AG04450 (cell line): ENCODE results near the gene TADA2A. TPM values are rescaled to one million over a fixed set of nuclear protein-coding genes. Genes with fewer than 3 reads are reported as not detected.
"Not testable (repeated sequence)": the region's sequence is repeated elsewhere in the genome, so short reads cannot be mapped to it uniquely, and the experiment has no call there.

Source experiments
- CTCF ChIA-PET: fragments of 300-600, 350-600 bp; formaldehyde crosslinking; extraction: SDS; loops from one replicate; lab custom pipeline; 2022; ENCODE audit warnings: antibody characterized with exemption, inconsistent platforms; lab: Charles Lee
- POLR2A ChIA-PET: fragments of 350-600 bp; formaldehyde crosslinking; extraction: SDS; loops from one replicate; lab custom pipeline; 2021; ENCODE audit warnings: antibody characterized with exemption, inconsistent platforms; lab: Yijun Ruan, JAX
- DNase-seq: peaks from one replicate; pipeline ENCODE4 v3.0.0-alpha.2; 2011; ENCODE audit warnings: low read depth, low spot score
- H3K27ac ChIP-seq: one replicate; pipeline ENCODE4 v1.5.1; 2012; ENCODE audit warnings: low read depth, low read length, control low read depth
- H3K27me3 ChIP-seq: one replicate; pipeline ENCODE4 v1.6.0; 2012; ENCODE audit warnings: low read length; ENCODE audit not compliant: control insufficient read depth, insufficient read depth
- H3K4me3 ChIP-seq: 2 replicates; pipeline ENCODE4 v1.5.1; 2011; ENCODE audit warnings: mild to moderate bottlenecking, low read depth, low read length, control low read depth
- H3K9me3 ChIP-seq: 2 replicates; pipeline ENCODE4 v1.5.1; 2012; ENCODE audit warnings: low read length; ENCODE audit not compliant: control insufficient read depth, insufficient read depth
- polyA plus RNA-seq: library from polyadenylated mRNA; depleted of rRNA; stranded (reverse); fragments of >200 nt; gene quantifications from 2 replicates; pipeline ENCODE4 v1.2.3, GENCODE V29; 2011
- TF ChIP-seq, protein P1 (sequence below): IDR thresholded peaks from 2 replicates; pipeline ENCODE4 v1.5.1; 2011; ENCODE audit warnings: low read depth, low read length, control low read depth, inconsistent platforms

TADA2A gene
- polyA plus RNA-seq, 1 experiment: 21.4 TPM

DNA sequence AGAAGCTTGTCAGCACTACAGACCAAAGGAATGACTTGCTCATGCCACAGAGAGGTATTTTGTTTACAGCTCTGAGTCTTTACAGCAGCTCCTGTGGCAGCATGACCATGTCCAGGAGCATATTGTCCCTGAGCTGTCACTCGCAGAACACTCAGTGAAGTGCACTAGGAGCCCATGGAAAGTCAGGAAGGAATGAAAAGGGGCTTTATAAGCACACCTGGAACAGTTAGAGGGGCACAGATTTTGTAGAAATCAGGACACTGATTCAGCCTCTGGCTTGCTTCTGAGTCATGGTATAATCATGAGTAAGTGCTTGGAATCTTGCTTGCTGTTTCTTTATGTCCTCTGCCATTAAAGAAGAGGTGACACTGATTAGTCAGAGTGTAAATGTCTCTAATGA is 41.0 kb downstream of the TADA2A start:
- ChIA-PET CTCF (interaction anchor here (0.5 to 1.4 kb wide), 3 partner anchors 10 to 74 kb away, joined by 3 to 6 read pairs (median 4); no protein-coding TSS in a partner anchor), POLR2A (interaction anchor here (0.6 kb wide), 1 partner anchor 44 kb away, joined by 3 read pairs; no protein-coding TSS in a partner anchor)
- Histone ChIP-seq H3K9me3 (no peaks in the 10 kb centered on the region), H3K27ac (peak overlapping the region; percentile 53), H3K4me3 (no peak overlapping the region), H3K27me3 (no peaks in the 10 kb centered on the region)
- TF ChIP-seq, protein P1, sequence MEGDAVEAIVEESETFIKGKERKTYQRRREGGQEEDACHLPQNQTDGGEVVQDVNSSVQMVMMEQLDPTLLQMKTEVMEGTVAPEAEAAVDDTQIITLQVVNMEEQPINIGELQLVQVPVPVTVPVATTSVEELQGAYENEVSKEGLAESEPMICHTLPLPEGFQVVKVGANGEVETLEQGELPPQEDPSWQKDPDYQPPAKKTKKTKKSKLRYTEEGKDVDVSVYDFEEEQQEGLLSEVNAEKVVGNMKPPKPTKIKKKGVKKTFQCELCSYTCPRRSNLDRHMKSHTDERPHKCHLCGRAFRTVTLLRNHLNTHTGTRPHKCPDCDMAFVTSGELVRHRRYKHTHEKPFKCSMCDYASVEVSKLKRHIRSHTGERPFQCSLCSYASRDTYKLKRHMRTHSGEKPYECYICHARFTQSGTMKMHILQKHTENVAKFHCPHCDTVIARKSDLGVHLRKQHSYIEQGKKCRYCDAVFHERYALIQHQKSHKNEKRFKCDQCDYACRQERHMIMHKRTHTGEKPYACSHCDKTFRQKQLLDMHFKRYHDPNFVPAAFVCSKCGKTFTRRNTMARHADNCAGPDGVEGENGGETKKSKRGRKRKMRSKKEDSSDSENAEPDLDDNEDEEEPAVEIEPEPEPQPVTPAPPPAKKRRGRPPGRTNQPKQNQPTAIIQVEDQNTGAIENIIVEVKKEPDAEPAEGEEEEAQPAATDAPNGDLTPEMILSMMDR: no peak
- DNase-seq: no peak

DNA sequence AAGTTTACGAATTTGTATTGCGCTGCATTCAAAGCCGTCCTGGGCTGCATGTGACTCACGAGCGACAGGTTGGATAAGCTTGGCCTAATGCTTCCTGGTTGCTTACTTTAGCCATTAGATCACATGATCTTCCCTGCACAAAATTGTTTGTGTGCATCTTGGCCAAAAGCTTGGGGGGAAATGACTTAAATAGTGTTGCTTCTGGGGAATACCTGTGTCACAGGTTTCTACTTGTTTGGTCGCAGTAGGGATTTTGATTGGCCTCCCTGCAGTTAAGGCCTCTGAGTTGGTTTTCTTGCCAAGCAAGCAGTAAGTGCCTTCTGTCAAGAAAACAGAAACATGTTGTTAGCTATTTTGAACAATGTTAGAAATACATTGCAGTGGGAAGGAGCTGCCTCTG is 43.4 kb downstream of the TADA2A start:
- no peak overlapping the region for H3K4me3 ChIP-seq
- TF ChIP-seq, protein P1: no peak
- ChIA-PET CTCF (interaction anchor here (2.6 kb wide), 1 partner anchor 12 kb away, joined by 12 read pairs; no protein-coding TSS in a partner anchor), POLR2A (no interaction called here)
- H3K27ac ChIP-seq: no peak overlapping the region
- H3K27me3 ChIP-seq: no peaks in the 10 kb centered on the region
- no peaks in the 10 kb centered on the region for H3K9me3 ChIP-seq
- no peak for DNase-seq

DNA sequence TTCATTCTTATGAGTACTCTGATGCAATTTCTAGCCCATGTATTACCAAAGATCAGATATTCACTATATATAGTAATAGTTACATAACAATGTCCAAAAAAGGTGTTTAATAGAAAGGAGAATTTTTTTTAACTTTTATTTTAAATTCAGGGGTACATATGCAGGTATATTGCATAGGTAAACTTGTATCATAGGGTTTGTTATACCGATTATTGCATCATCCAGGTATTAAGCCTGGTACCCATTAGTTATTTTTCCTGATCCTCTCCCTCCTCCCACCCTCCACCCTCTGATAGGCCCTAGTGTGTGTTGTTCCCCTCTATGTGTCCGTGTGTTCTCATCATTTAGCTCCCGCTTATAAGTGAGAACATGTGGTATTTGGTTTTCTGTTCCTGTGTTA is 51.1 kb downstream of the TADA2A start:
- H3K4me3 ChIP-seq, POLR2A ChIA-PET, H3K27ac ChIP-seq, DNase-seq, H3K9me3 ChIP-seq, H3K27me3 ChIP-seq: not testable (repeated sequence)
- CTCF ChIA-PET: interaction anchor here (0.6 to 1.0 kb wide), 2 partner anchors 25 to 359 kb away, joined by 3 to 4 read pairs; no protein-coding TSS in a partner anchor

DNA sequence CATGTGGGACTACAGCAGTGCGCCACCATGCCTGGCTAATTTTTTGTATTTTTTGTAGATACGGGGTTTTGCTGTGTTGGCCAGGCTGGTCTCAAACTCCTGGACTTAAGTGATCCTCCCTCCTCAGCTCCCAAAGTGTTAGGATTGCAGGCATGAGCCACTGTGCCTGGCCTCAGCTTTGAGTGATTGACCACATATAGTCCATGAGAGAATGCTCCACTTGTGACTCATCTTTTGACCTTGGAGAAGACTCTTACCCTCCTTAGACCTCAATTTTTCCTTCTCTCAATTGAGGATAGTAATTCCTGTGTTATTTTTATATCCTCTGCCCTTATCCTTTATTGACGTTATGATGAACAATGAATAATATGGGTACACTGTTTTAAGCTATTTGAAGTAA is 52.1 kb downstream of the TADA2A start:
- POLR2A ChIA-PET: interaction anchor here (0.7 kb wide), 2 partner anchors 14 to 180 kb away, joined by 3 read pairs; no protein-coding TSS in a partner anchor
- Histone ChIP-seq H3K9me3 (no peaks in the 10 kb centered on the region), H3K27ac (no peak overlapping the region), H3K4me3 (no peak overlapping the region), H3K27me3 (no peaks in the 10 kb centered on the region)
- CTCF ChIA-PET: interaction anchor here (0.7 to 1.0 kb wide), 2 partner anchors 150 to 358 kb away, joined by 3 to 6 read pairs; partner anchors contain the start of gene SYNRG
- TF ChIP-seq, protein P1: no peak
- peak; percentile 23 for DNase-seq

DNA sequence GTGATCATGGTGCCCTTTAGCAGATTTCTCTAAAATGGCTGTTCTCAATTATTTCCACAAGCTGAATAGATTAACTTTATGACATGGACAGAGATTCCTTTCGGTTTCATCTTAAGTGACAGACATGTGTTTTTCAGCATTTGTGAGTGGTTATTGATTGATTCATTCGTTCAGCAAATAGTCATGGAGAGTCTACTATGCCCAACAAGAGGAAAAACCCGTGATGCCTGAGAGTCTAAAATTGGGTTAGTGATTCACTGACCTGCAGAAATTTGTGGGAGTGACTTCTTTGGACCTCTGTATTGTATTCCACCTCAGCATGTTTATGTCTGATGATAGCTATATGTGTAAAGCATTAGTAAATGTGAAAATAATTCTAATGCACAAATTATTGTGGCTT is 55.0 kb downstream of the TADA2A start:
- no peak overlapping the region for H3K4me3 ChIP-seq
- DNase-seq: no peak
- TF ChIP-seq, protein P1: no peak
- ChIA-PET POLR2A (interaction anchor here (0.6 kb wide), 2 partner anchors 21 kb away, joined by 4 to 5 read pairs; no protein-coding TSS in a partner anchor), CTCF (no interaction called here)
- H3K27me3 ChIP-seq: no peaks in the 10 kb centered on the region
- H3K9me3 ChIP-seq: no peaks in the 10 kb centered on the region; the same call in 1 of the 2 replicates
- H3K27ac ChIP-seq: no peak overlapping the region
